GM19239 (cell line): ENCODE results near the gene MIA2.
"Not testable (repeated sequence)": the region's sequence is repeated elsewhere in the genome, so short reads cannot be mapped to it uniquely, and the experiment has no call there.

Source experiments
- DNase-seq: peaks from one replicate; pipeline ENCODE4 v3.0.0; 2011; ENCODE audit warnings: low spot score; ENCODE audit not compliant: insufficient read length
- FAIRE-seq: peaks from 2 replicates; lab custom pipeline; 2011; peaks lifted over from hg19 to GRCh38; lab: Jason Lieb, UNC

The MIA2 gene

GRCh38 chr14:39233680-39234326, at the start of gene MIA2:
Gene MIA2, plus strand, starts transcription at chr14:39233915. Its CDS starts 200 bp downstream, at chr14:39234115.
- DNase-seq (no peak), FAIRE-seq (no peak)

- FAIRE-seq: no peak
- DNase-seq: no peak
Measured at GRCh38 chr14:39184628-39185255, 49.0 kb upstream of the MIA2 start.

- DNase-seq (no peak), FAIRE-seq (no peak)
Measured at GRCh38 chr14:39185256-39186049, 48.3 kb upstream of the MIA2 start.

GRCh38 chr14:39186941-39187525, 46.7 kb upstream of the MIA2 start:
- FAIRE-seq (no peak), DNase-seq (no peak)

- FAIRE-seq (no peak), DNase-seq (no peak)
Measured at GRCh38 chr14:39203659-39204606, 29.8 kb upstream of the MIA2 start.

- FAIRE-seq: not testable (repeated sequence)
Measured at GRCh38 chr14:39207430-39207829, 26.3 kb upstream of the MIA2 start.

GRCh38 chr14:39211109-39211741, 22.5 kb upstream of the MIA2 start:
- DNase-seq (no peak), FAIRE-seq (no peak)

More at GRCh38 chr14:39207430-39207829, 26.3 kb upstream of the MIA2 start:
- not testable (repeated sequence) for DNase-seq

GRCh38 chr14:39212034-39212433, 21.7 kb upstream of the MIA2 start:
- DNase-seq: no peak
- no peak for FAIRE-seq

GRCh38 chr14:39212693-39213092, 21.0 kb upstream of the MIA2 start:
- DNase-seq: no peak
- no peak for FAIRE-seq

GRCh38 chr14:39217214-39217879, 16.4 kb upstream of the MIA2 start:
- FAIRE-seq (no peak), DNase-seq (no peak)

GRCh38 chr14:39218171-39218769, 15.4 kb upstream of the MIA2 start:
- DNase-seq (no peak), FAIRE-seq (no peak)

- FAIRE-seq (no peak), DNase-seq (peak; percentile 6)
Measured at GRCh38 chr14:39219075-39219499, 14.6 kb upstream of the MIA2 start.

- FAIRE-seq, DNase-seq: not testable (repeated sequence)
Measured at GRCh38 chr14:39220473-39220872, 13.2 kb upstream of the MIA2 start.

- FAIRE-seq (no peak), DNase-seq (no peak)
Measured at GRCh38 chr14:39228044-39228443, 5.7 kb upstream of the MIA2 start.

- FAIRE-seq: no peak
- no peak for DNase-seq
Measured at GRCh38 chr14:39228509-39229221, 5.0 kb upstream of the MIA2 start.

- DNase-seq (no peak), FAIRE-seq (no peak)
Measured at GRCh38 chr14:39229222-39229543, 4.5 kb upstream of the MIA2 start.

GRCh38 chr14:39229601-39230110, 4.1 kb upstream of the MIA2 start:
- no peak for FAIRE-seq
- DNase-seq: no peak
